ENCODE data around the gene SAP30. TPM values are rescaled to one million over a fixed set of nuclear protein-coding genes. Genes with fewer than 3 reads are reported as not detected.

Gene SAP30
- total RNA-seq, 5 donors from 2014 or later (not counting 1 experiment from before 2014, with no cell fraction given), result 2.8 to 5.8 (median 4.1) TPM

- DNase-seq, result no peak
- Histone ChIP-seq H3K27ac (ENCODE audit: low read length) (no peak overlapping the region), H3K4me3 (ENCODE audit: control insufficient read depth in 1 of 2, extremely low read depth in 1 of 2, low read length in 1 of 2) (no peak overlapping the region), H3K4me1 (ENCODE audit: control insufficient read depth in 1 of 2, extremely low read depth in 1 of 2, insufficient read depth in 2 of 2, low read length in 2 of 2) (no peaks in the 10 kb centered on the region), H3K27me3 (replicated peaks in 1 of 2; ENCODE audit: control insufficient read depth in 2 of 2, extremely low read depth in 1 of 2, insufficient read depth in 2 of 2, low read length in 1 of 2) (no peaks in the 10 kb centered on the region), H3K9me3 (no peaks in the 10 kb centered on the region), H3K36me3 (ENCODE audit: control insufficient read depth in 2 of 2, extremely low read depth in 1 of 2, insufficient read depth in 1 of 2, low read length in 1 of 2) (no peaks in the 10 kb centered on the region)
- Mint-ChIP-seq H3K27ac (no peak overlapping the region), H3K27me3 (no peaks in the 10 kb centered on the region), H3K9me3 (no peaks in the 10 kb centered on the region), H3K4me1 (no peaks in the 10 kb centered on the region), H3K4me3 (no peak overlapping the region), H3K36me3 (no peaks in the 10 kb centered on the region)
- ChIA-PET POLR2A (no interaction called here), CTCF (no interaction called here)
- ATAC-seq (replicated peaks in 1 of 4), result no peak
Observed at GRCh38 chr4:173386751-173387150, 16.0 kb downstream of the SAP30 start.

GRCh38 chr4:173391701-173392100 is 20.9 kb downstream of the SAP30 start:
- Mint-ChIP-seq H3K4me3 (no peak overlapping the region), H3K9me3 (no peaks in the 10 kb centered on the region), H3K4me1 (no peaks in the 10 kb centered on the region), H3K36me3 (peaks cover 15% of the 10 kb centered on the region), H3K27me3 (peaks cover 0 to 5% of the 10 kb centered on the region in 2 donors), H3K27ac (no peak overlapping the region)
- Histone ChIP-seq H3K4me1 (ENCODE audit: control insufficient read depth in 1 of 2, extremely low read depth in 1 of 2, insufficient read depth in 2 of 2, low read length in 2 of 2) (no peaks in the 10 kb centered on the region), H3K27me3 (replicated peaks in 1 of 2; ENCODE audit: control insufficient read depth in 2 of 2, extremely low read depth in 1 of 2, insufficient read depth in 2 of 2, low read length in 1 of 2) (no peaks in the 10 kb centered on the region), H3K36me3 (ENCODE audit: control insufficient read depth in 2 of 2, extremely low read depth in 1 of 2, insufficient read depth in 1 of 2, low read length in 1 of 2) (no peaks in the 10 kb centered on the region), H3K27ac (ENCODE audit: low read length) (no peak overlapping the region), H3K9me3 (no peaks in the 10 kb centered on the region), H3K4me3 (ENCODE audit: control insufficient read depth in 1 of 2, extremely low read depth in 1 of 2, low read length in 1 of 2) (no peak overlapping the region)
- CTCF ChIA-PET, result no interaction called here
- WGBS (ENCODE audit: insufficient coverage), result no CpG with 5 or more reads among the region's 1 CpG
- no peak for ATAC-seq (replicated peaks in 1 of 4)
- no peak for DNase-seq
- POLR2A ChIA-PET, result no interaction called here

GRCh38 chr4:173397604-173398003 is 26.9 kb downstream of the SAP30 start:
- Mint-ChIP-seq H3K9me3 (no peaks in the 10 kb centered on the region), H3K4me3 (no peak overlapping the region), H3K27me3 (peaks cover 0 to 5% of the 10 kb centered on the region in 2 donors), H3K36me3 (peaks cover 15% of the 10 kb centered on the region), H3K27ac (no peak overlapping the region), H3K4me1 (no peaks in the 10 kb centered on the region)
- ChIA-PET CTCF (interaction anchor here (0.6 to 1.9 kb wide), 3 partner anchors 19 to 79 kb away, joined by 3 to 5 read pairs (median 4); no protein-coding TSS in a partner anchor), POLR2A (no interaction called here)
- DNase-seq, result no peak
- Histone ChIP-seq H3K36me3 (ENCODE audit: control insufficient read depth in 2 of 2, extremely low read depth in 1 of 2, insufficient read depth in 1 of 2, low read length in 1 of 2) (no peaks in the 10 kb centered on the region), H3K27me3 (replicated peaks in 1 of 2; ENCODE audit: control insufficient read depth in 2 of 2, extremely low read depth in 1 of 2, insufficient read depth in 2 of 2, low read length in 1 of 2) (no peaks in the 10 kb centered on the region), H3K4me3 (ENCODE audit: control insufficient read depth in 1 of 2, extremely low read depth in 1 of 2, low read length in 1 of 2) (no peak overlapping the region), H3K27ac (ENCODE audit: low read length) (no peak overlapping the region), H3K9me3 (no peaks in the 10 kb centered on the region), H3K4me1 (ENCODE audit: control insufficient read depth in 1 of 2, extremely low read depth in 1 of 2, insufficient read depth in 2 of 2, low read length in 2 of 2) (no peaks in the 10 kb centered on the region)
- no peak for ATAC-seq (replicated peaks in 1 of 4)
- no CpG with 5 or more reads among the region's 1 CpG for WGBS (ENCODE audit: insufficient coverage)

- DNase-seq, result no peak
- Histone ChIP-seq H3K4me1 (ENCODE audit: control insufficient read depth in 1 of 2, extremely low read depth in 1 of 2, insufficient read depth in 2 of 2, low read length in 2 of 2) (no peaks in the 10 kb centered on the region), H3K9me3 (no peaks in the 10 kb centered on the region), H3K36me3 (ENCODE audit: control insufficient read depth in 2 of 2, extremely low read depth in 1 of 2, insufficient read depth in 1 of 2, low read length in 1 of 2) (no peaks in the 10 kb centered on the region), H3K27ac (ENCODE audit: low read length) (no peak overlapping the region), H3K4me3 (ENCODE audit: control insufficient read depth in 1 of 2, extremely low read depth in 1 of 2, low read length in 1 of 2) (no peak overlapping the region), H3K27me3 (replicated peaks in 1 of 2; ENCODE audit: control insufficient read depth in 2 of 2, extremely low read depth in 1 of 2, insufficient read depth in 2 of 2, low read length in 1 of 2) (no peaks in the 10 kb centered on the region)
- CTCF ChIA-PET, result interaction anchor here (0.6 to 1.9 kb wide), 2 partner anchors 18 to 79 kb away, joined by 4 to 5 read pairs; no protein-coding TSS in a partner anchor
- no peak for ATAC-seq (replicated peaks in 1 of 4)
- no peak overlapping the region for H3K4me3 Mint-ChIP-seq
- no peaks in the 10 kb centered on the region for H3K4me1 Mint-ChIP-seq
- H3K27ac Mint-ChIP-seq, result no peak overlapping the region
- no peaks in the 10 kb centered on the region for H3K9me3 Mint-ChIP-seq
- POLR2A ChIA-PET, result no interaction called here
- peaks cover 0 to 5% of the 10 kb centered on the region in 2 donors for H3K27me3 Mint-ChIP-seq
- H3K36me3 Mint-ChIP-seq, result peaks cover 15% of the 10 kb centered on the region
Observed at GRCh38 chr4:173398220-173398619, 27.5 kb downstream of the SAP30 start.

- 94% methylated on average over 2 of the region's 4 CpGs for WGBS (ENCODE audit: insufficient coverage)
- POLR2A ChIA-PET, result no interaction called here
Observed at GRCh38 chr4:173398779-173399415, 28.1 kb downstream of the SAP30 start, which contains the start of gene SCRG1. Gene SCRG1 (minus strand): TSS chr4:173399116. CDS start chr4:173391414, 7,702 bp downstream.

GRCh38 chr4:173401063-173401462 is 30.3 kb downstream of the SAP30 start:
- Histone ChIP-seq H3K27me3 (replicated peaks in 1 of 2; ENCODE audit: control insufficient read depth in 2 of 2, extremely low read depth in 1 of 2, insufficient read depth in 2 of 2, low read length in 1 of 2) (no peaks in the 10 kb centered on the region), H3K36me3 (ENCODE audit: control insufficient read depth in 2 of 2, extremely low read depth in 1 of 2, insufficient read depth in 1 of 2, low read length in 1 of 2) (no peaks in the 10 kb centered on the region), H3K9me3 (no peaks in the 10 kb centered on the region), H3K4me1 (ENCODE audit: control insufficient read depth in 1 of 2, extremely low read depth in 1 of 2, insufficient read depth in 2 of 2, low read length in 2 of 2) (no peaks in the 10 kb centered on the region), H3K4me3 (ENCODE audit: control insufficient read depth in 1 of 2, extremely low read depth in 1 of 2, low read length in 1 of 2) (no peak overlapping the region), H3K27ac (ENCODE audit: low read length) (no peak overlapping the region)
- CTCF ChIA-PET, result interaction anchor here in 1 of 2 donors (0.9 kb wide), 2 partner anchors 12 to 13 kb away, joined by 3 to 5 read pairs; no protein-coding TSS in a partner anchor
- no peaks in the 10 kb centered on the region for H3K4me1 Mint-ChIP-seq
- no peak overlapping the region for H3K4me3 Mint-ChIP-seq
- H3K36me3 Mint-ChIP-seq, result peaks cover 2% of the 10 kb centered on the region
- no peak overlapping the region for H3K27ac Mint-ChIP-seq
- POLR2A ChIA-PET, result interaction anchor here in 1 of 2 donors (0.7 kb wide), 1 partner anchor 7 kb away, joined by 3 read pairs; no protein-coding TSS in a partner anchor
- DNase-seq (no peak), ATAC-seq (replicated peaks in 1 of 4) (no peak)
- 100% methylated on average over 1 of the region's 4 CpGs for WGBS (ENCODE audit: insufficient coverage)
- no peaks in the 10 kb centered on the region for H3K27me3 Mint-ChIP-seq
- H3K9me3 Mint-ChIP-seq, result no peaks in the 10 kb centered on the region

More at GRCh38 chr4:173398779-173399415, 28.1 kb downstream of the SAP30 start, which contains the start of gene SCRG1:
- Mint-ChIP-seq H3K27me3 (peaks cover 0 to 5% of the 10 kb centered on the region in 2 donors), H3K27ac (no peak within 1 kb of the TSS), H3K4me1 (no peaks in the 10 kb centered on the region), H3K36me3 (peaks cover 13% of the 10 kb centered on the region), H3K4me3 (no peak within 1 kb of the TSS), H3K9me3 (no peaks in the 10 kb centered on the region)
- Histone ChIP-seq H3K4me3 (ENCODE audit: control insufficient read depth in 1 of 2, extremely low read depth in 1 of 2, low read length in 1 of 2) (no peak within 1 kb of the TSS), H3K27me3 (replicated peaks in 1 of 2; ENCODE audit: control insufficient read depth in 2 of 2, extremely low read depth in 1 of 2, insufficient read depth in 2 of 2, low read length in 1 of 2) (no peaks in the 10 kb centered on the region), H3K27ac (ENCODE audit: low read length) (no peak within 1 kb of the TSS), H3K4me1 (ENCODE audit: control insufficient read depth in 1 of 2, extremely low read depth in 1 of 2, insufficient read depth in 2 of 2, low read length in 2 of 2) (no peaks in the 10 kb centered on the region), H3K9me3 (no peaks in the 10 kb centered on the region), H3K36me3 (ENCODE audit: control insufficient read depth in 2 of 2, extremely low read depth in 1 of 2, insufficient read depth in 1 of 2, low read length in 1 of 2) (no peaks in the 10 kb centered on the region)
- CTCF ChIA-PET, result interaction anchor here in 1 of 2 donors (0.7 kb wide), 1 partner anchor 15 kb away, joined by 3 read pairs; no protein-coding TSS in a partner anchor
- DNase-seq (no peak), ATAC-seq (replicated peaks in 1 of 4) (no peak)

Measured in T-cell (primary cell).